Measurements from ENCODE around the gene KCNT2.

GRCh38 chr1:196567238-196567637, 41.0 kb downstream of the KCNT2 start:
- TF ChIP-seq CTCF (IDR thresholded peaks at IDR 0.05) (no peak), POLR2A (IDR thresholded peaks at IDR 0.05; ENCODE audit: low read depth) (no peak)
